ENCODE measurements around the gene GRID1. TPM values are rescaled to one million over a fixed set of nuclear protein-coding genes. Genes with fewer than 3 reads are reported as not detected.

Gene GRID1
- total and polyA plus RNA-seq, 10 of the 15 experiments (the other 5 are each of a cell fraction or from before 2014, with no cell fraction given) = 0.04 to 0.62 (median 0.08) TPM; not detected in 5

GRCh38 chr10:86327954-86328725 is 38.5 kb downstream of the GRID1 start:
- Histone ChIP-seq H4K20me1 (ENCODE audit: control insufficient read depth, insufficient read depth) (no peaks in the 10 kb centered on the region), H3K27ac (ENCODE audit: control insufficient read depth, insufficient read depth) (no peak overlapping the region), H3K4me2 (ENCODE audit: control insufficient read depth, insufficient read depth) (no peak overlapping the region), H3K36me3 (ENCODE audit: control insufficient read depth in 2 of 2, insufficient read depth in 2 of 2, low read length in 1 of 2) (no peaks in the 10 kb centered on the region), H3K79me2 (ENCODE audit: control insufficient read depth, insufficient read depth, low read length) (no peaks in the 10 kb centered on the region), H3K9me3 (replicated peaks; ENCODE audit: control insufficient read depth, insufficient read depth, low read length) (no peaks in the 10 kb centered on the region), H2AFZ (ENCODE audit: control insufficient read depth, low read depth, low read length) (no peak overlapping the region), H3K9ac (ENCODE audit: control insufficient read depth, insufficient read depth, low read length) (no peak overlapping the region), H3K4me1 (ENCODE audit: control insufficient read depth, insufficient read depth, low read length) (no peaks in the 10 kb centered on the region), H3K4me3 (no peak overlapping the region), H3K27me3 (replicated peaks in 1 of 2; ENCODE audit: control insufficient read depth in 2 of 2, insufficient read depth in 2 of 2, low read length in 1 of 2) (peaks cover 2 to 3% of the 10 kb centered on the region in 2 experiments; a peak in 2 of 4 replicates)
- WGBS (ENCODE audit: insufficient coverage, insufficient replicate concordance, low lambda C conversion rate, missing lambda C conversion rate) = 78% methylated on average over 7 of the region's 7 CpGs
- ChIA-PET SMC1A (ENCODE audit: uncharacterized antibody, unreplicated experiment) (no interaction called here), RAD21 (ENCODE audit: unreplicated experiment) (no interaction called here), CTCF (no interaction called here), POLR2A (no interaction called here)
- intact Hi-C loops (cut with micrococcal nuclease; ENCODE audit: unreplicated experiment) (no loop called here), in situ Hi-C loops (cut with MboI) (no loop called here)
- no peak for FAIRE-seq
- DNase-seq (ENCODE audit: low read depth, low spot score) = no peak
- no peak for ATAC-seq
- BruUV-seq (replicated peaks) = no TSS peak
- no peak for TF ChIP-seq ATF2 (IDR thresholded peaks at IDR 0.05; ENCODE audit: low read length)
- TF ChIP-seq FOXK2 (IDR thresholded peaks at IDR 0.05) = no peak
- no peak for TF ChIP-seq SMARCA5 (IDR thresholded peaks at IDR 0.05)
- TF ChIP-seq, protein P1, sequence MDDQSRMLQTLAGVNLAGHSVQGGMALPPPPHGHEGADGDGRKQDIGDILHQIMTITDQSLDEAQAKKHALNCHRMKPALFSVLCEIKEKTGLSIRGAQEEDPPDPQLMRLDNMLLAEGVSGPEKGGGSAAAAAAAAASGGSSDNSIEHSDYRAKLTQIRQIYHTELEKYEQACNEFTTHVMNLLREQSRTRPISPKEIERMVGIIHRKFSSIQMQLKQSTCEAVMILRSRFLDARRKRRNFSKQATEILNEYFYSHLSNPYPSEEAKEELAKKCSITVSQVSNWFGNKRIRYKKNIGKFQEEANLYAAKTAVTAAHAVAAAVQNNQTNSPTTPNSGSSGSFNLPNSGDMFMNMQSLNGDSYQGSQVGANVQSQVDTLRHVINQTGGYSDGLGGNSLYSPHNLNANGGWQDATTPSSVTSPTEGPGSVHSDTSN (IDR thresholded peaks at IDR 0.05; ENCODE audit: insufficient replicate concordance, low read depth, low read length) = no peak
- TF ChIP-seq ATF3 (IDR thresholded peaks at IDR 0.05; ENCODE audit: borderline replicate concordance, extremely low read depth, low read depth, low read length) = no peak
- no peak for TF ChIP-seq IRF5 (IDR thresholded peaks at IDR 0.05; ENCODE audit: borderline replicate concordance)
- TF ChIP-seq POLR2AphosphoS5 (IDR thresholded peaks at IDR 0.05; ENCODE audit: low read length) = no peak
- TF ChIP-seq BRCA1 (IDR thresholded peaks at IDR 0.05; ENCODE audit: low read depth, low read length) = no peak
- no peak for TF ChIP-seq MYB (IDR thresholded peaks at IDR 0.05; ENCODE audit: borderline replicate concordance, low read depth, low read length)
- no peak for TF ChIP-seq DPF2 (IDR thresholded peaks at IDR 0.05)
- TF ChIP-seq, protein P2, sequence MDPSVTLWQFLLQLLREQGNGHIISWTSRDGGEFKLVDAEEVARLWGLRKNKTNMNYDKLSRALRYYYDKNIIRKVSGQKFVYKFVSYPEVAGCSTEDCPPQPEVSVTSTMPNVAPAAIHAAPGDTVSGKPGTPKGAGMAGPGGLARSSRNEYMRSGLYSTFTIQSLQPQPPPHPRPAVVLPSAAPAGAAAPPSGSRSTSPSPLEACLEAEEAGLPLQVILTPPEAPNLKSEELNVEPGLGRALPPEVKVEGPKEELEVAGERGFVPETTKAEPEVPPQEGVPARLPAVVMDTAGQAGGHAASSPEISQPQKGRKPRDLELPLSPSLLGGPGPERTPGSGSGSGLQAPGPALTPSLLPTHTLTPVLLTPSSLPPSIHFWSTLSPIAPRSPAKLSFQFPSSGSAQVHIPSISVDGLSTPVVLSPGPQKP (IDR thresholded peaks at IDR 0.05; ENCODE audit: low read depth, low read length) = no peak
- no peak for TF ChIP-seq CREM (IDR thresholded peaks at IDR 0.05; ENCODE audit: low read depth)
- no peak for TF ChIP-seq KAT2A (conservative IDR thresholded peaks at IDR 0.05; ENCODE audit: control insufficient read depth, low read depth, low read length)
- no peak for TF ChIP-seq HDAC2 (IDR thresholded peaks at IDR 0.05)
- TF ChIP-seq RAD21 (IDR thresholded peaks at IDR 0.05; ENCODE audit: insufficient read depth, low read depth, low read length) = no peak
- no peak for TF ChIP-seq ASH2L (IDR thresholded peaks at IDR 0.05; ENCODE audit: borderline replicate concordance, low read depth)
